HG03280 (cell line): Measurements from ENCODE around the gene MTERF2.
A peak's percentile ranks its signal among the peaks of the same experiment; 100 is the strongest.

Source experiments
- ATAC-seq: cut with Tn5 transposase; IDR thresholded peaks from one replicate; pipeline ENCODE4 v1.9.1; 2021; ENCODE audit warnings: mild to moderate bottlenecking, moderate library complexity; ENCODE audit not compliant: unreplicated experiment

MTERF2 gene

GRCh38 chr12:106954462-106955376 lies 32.2 kb downstream of the MTERF2 start:
- peak; percentile 14 for ATAC-seq

- no peak for ATAC-seq
Measured at GRCh38 chr12:106953352-106954250, 33.3 kb downstream of the MTERF2 start.

- ATAC-seq = no peak
Measured at GRCh38 chr12:106950591-106950990, 36.4 kb downstream of the MTERF2 start.

GRCh38 chr12:106947461-106947860 lies 39.5 kb downstream of the MTERF2 start:
- ATAC-seq = no peak

- no peak for ATAC-seq
Measured at GRCh38 chr12:106945261-106945851, 41.6 kb downstream of the MTERF2 start.

GRCh38 chr12:106942775-106943174 lies 44.2 kb downstream of the MTERF2 start:
- no peak for ATAC-seq

GRCh38 chr12:106941481-106942156 lies 45.3 kb downstream of the MTERF2 start:
- ATAC-seq = no peak

GRCh38 chr12:106934277-106934676 lies 52.7 kb downstream of the MTERF2 start:
- ATAC-seq = no peak
